Skeletal muscle tissue (tissue), 4 donors: ENCODE measurements around the gene MAGI2. TPM values are rescaled to one million over a fixed set of nuclear protein-coding genes. Genes with fewer than 3 reads are reported as not detected.

Experiments
- H3K27ac ChIP-seq: one replicate; pipeline ENCODE4 v1.7.0; 2013; ENCODE audit warnings: mild to moderate bottlenecking, low read depth, low read length, inconsistent platforms
- H3K27me3 ChIP-seq, 3 donors: one replicate each; pipeline ENCODE4 v1.7.0; 2013; ENCODE audit warnings: low read length in 3 of 3; ENCODE audit not compliant: control insufficient read depth in 3 of 3, insufficient read depth in 3 of 3
- H3K36me3 ChIP-seq, 3 donors: one replicate each; pipeline ENCODE4 v1.7.0; 2013; ENCODE audit warnings: low read length in 3 of 3; ENCODE audit not compliant: control insufficient read depth in 3 of 3, insufficient read depth in 3 of 3
- H3K4me1 ChIP-seq, 3 donors: one replicate each; pipeline ENCODE4 v1.7.0; 2013; ENCODE audit warnings: low read length in 3 of 3, mild to moderate bottlenecking in 3 of 3; ENCODE audit not compliant: control insufficient read depth in 3 of 3, insufficient read depth in 3 of 3
- H3K4me3 ChIP-seq, 3 donors: one replicate each; pipeline ENCODE4 v1.7.0; 2013; ENCODE audit warnings: low read length in 3 of 3
- H3K9ac ChIP-seq, 3 donors: one replicate each; pipeline ENCODE4 v1.7.0; 2013; ENCODE audit warnings: low read length in 3 of 3, mild to moderate bottlenecking in 3 of 3, moderate library complexity in 2 of 3, low read depth in 1 of 3
- H3K9me3 ChIP-seq, 3 donors: one replicate each; pipeline ENCODE4 v1.7.0; 2013; ENCODE audit warnings: low read length in 3 of 3; ENCODE audit not compliant: control insufficient read depth in 3 of 3
- total RNA-seq: library from RNA; depleted of rRNA; stranded (reverse); fragments of >200 nt; gene quantifications from one replicate; pipeline ENCODE4 v1.2.3, GENCODE V29; 2014
- donor health status: Osteomylitis.

MAGI2 gene
- total RNA-seq, 1 donor from 2014 or later = 4.2 TPM

DNA sequence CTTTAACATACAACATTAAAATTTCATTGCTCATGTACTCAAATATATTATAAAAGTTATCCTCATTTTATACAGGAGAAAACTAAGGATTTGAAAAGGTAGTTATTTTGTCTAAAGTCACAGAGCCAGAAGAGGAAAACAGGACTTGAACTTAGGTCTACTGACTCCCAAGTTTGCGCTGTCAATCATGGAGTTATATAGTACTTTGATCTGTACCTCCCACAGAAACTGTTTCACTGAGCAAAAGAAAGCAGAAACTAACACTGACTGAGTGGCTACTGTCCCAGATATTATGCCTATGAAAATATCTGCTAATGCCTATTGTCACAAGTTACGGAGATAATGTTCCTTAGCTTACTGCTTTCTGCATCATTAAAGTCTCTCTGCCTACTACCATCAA, 329.1 kb downstream of the MAGI2 start:
- Histone ChIP-seq H3K9ac (no peak overlapping the region), H3K27me3 (no peaks in the 10 kb centered on the region), H3K36me3 (no peaks in the 10 kb centered on the region), H3K4me1 (no peaks in the 10 kb centered on the region), H3K9me3 (no peaks in the 10 kb centered on the region), H3K27ac (no peak overlapping the region), H3K4me3 (no peak overlapping the region)

GRCh38 chr7:79118143-79118542, 335.3 kb downstream of the MAGI2 start:
- no peaks in the 10 kb centered on the region for H3K4me1 ChIP-seq
- no peaks in the 10 kb centered on the region for H3K27me3 ChIP-seq
- H3K9me3 ChIP-seq = no peaks in the 10 kb centered on the region
- H3K4me3 ChIP-seq = no peak overlapping the region
- no peaks in the 10 kb centered on the region for H3K36me3 ChIP-seq
- H3K9ac ChIP-seq = no peak overlapping the region
- H3K27ac ChIP-seq = no peak overlapping the region

DNA sequence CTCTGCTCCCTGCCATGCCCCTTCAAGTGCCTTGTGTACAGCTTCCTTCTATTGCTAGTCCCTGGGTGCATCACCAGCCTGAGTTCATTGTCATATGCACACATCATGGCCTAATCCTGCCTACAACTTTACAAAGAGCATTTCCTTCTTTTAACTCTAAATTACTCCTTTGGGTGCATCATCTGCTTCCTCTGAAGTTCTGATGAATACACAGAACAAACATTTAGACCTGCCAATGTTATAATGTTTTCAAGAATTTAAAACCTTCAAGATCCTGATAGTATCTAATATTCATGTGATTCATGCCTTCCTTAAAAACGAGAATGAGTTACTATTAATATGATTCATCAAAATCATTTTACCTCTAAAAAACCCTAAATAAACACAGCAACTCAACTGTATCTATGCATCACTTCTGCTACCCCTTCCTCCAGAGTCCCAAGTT, 357.1 kb downstream of the MAGI2 start:
- Histone ChIP-seq H3K4me1 (no peaks in the 10 kb centered on the region), H3K9me3 (no peaks in the 10 kb centered on the region), H3K9ac (no peak overlapping the region)

GRCh38 chr7:79093421-79093820, 360.0 kb downstream of the MAGI2 start:
- no peak overlapping the region for H3K4me3 ChIP-seq
- no peak overlapping the region for H3K9ac ChIP-seq
- no peak overlapping the region for H3K27ac ChIP-seq
- no peaks in the 10 kb centered on the region for H3K9me3 ChIP-seq
- no peaks in the 10 kb centered on the region for H3K27me3 ChIP-seq
- no peaks in the 10 kb centered on the region for H3K4me1 ChIP-seq
- H3K36me3 ChIP-seq = no peaks in the 10 kb centered on the region

More for the DNA sequence above, 357.1 kb downstream of the MAGI2 start:
- no peaks in the 10 kb centered on the region for H3K27me3 ChIP-seq
- H3K27ac ChIP-seq = no peak overlapping the region
- no peaks in the 10 kb centered on the region for H3K36me3 ChIP-seq
- H3K4me3 ChIP-seq = no peak overlapping the region

DNA sequence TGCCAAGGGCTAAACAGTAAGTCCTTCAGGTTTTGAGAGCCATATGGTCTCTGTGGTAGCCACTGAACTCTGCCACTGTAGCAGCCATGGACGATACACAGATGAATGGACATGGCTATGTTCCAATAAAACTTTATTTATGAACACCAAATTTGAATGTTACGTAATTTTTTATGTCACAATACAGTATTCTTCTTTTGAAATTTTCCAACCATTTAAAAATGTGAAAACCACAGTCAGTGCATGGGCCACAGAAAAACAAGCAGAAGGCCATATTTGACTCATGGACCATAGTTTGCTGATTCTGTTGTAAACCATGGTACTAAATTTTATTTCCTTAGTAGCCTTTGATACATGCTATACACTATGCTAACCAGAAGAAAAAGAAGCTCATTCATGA, 361.8 kb downstream of the MAGI2 start:
- H3K27me3 ChIP-seq = no peaks in the 10 kb centered on the region
- no peak overlapping the region for H3K4me3 ChIP-seq
- no peaks in the 10 kb centered on the region for H3K9me3 ChIP-seq
- H3K27ac ChIP-seq = no peak overlapping the region
- H3K4me1 ChIP-seq = no peaks in the 10 kb centered on the region
- no peaks in the 10 kb centered on the region for H3K36me3 ChIP-seq
- H3K9ac ChIP-seq = no peak overlapping the region

GRCh38 chr7:79091011-79091410, 362.5 kb downstream of the MAGI2 start:
- Histone ChIP-seq H3K9me3 (no peaks in the 10 kb centered on the region), H3K4me1 (no peaks in the 10 kb centered on the region), H3K9ac (no peak overlapping the region), H3K36me3 (no peaks in the 10 kb centered on the region), H3K4me3 (no peak overlapping the region), H3K27me3 (no peaks in the 10 kb centered on the region), H3K27ac (no peak overlapping the region)

DNA sequence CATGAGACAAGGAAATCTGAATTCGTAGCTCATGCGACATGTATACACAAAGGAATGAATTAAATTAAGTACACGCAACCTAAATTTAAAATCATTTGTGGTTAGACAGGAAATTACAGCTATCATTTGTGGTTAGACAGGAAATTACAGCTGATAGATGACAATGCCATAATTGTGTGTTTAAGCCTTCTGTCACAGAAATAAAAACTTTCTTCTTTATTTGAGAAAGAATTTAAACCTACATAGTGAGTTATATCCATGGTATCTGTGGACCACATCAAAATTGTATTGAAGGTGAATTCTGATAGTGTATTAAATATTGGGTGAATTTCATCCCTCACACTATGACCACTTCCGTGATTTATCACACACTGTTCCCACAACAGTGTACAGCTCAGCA, 362.9 kb downstream of the MAGI2 start:
- Histone ChIP-seq H3K27me3 (no peaks in the 10 kb centered on the region), H3K36me3 (no peaks in the 10 kb centered on the region), H3K9ac (no peak overlapping the region), H3K27ac (no peak overlapping the region), H3K9me3 (no peaks in the 10 kb centered on the region), H3K4me3 (no peak overlapping the region), H3K4me1 (no peaks in the 10 kb centered on the region)

DNA sequence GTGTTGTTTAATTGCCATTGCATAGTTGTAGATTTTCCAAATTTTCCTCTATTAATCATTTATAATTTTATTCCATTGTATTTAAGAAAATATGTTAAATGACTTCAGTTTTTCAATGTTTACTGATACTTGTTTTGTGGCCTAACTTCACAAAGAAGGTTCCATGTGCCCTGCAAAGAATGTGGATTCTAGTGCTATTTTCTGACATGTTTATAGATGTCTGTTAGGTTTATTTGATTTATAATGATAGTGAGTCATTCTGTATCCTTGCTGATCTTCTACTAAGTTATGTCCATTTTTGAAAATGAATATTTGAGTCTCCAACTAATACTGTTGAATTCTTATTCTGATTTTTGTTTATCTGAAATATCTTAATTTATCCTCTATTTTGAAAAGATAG, 369.0 kb downstream of the MAGI2 start:
- Histone ChIP-seq H3K36me3 (no peaks in the 10 kb centered on the region), H3K27me3 (no peaks in the 10 kb centered on the region), H3K9me3 (no peaks in the 10 kb centered on the region), H3K4me1 (no peaks in the 10 kb centered on the region), H3K4me3 (no peak overlapping the region), H3K9ac (no peak overlapping the region), H3K27ac (no peak overlapping the region)

GRCh38 chr7:79079919-79080554, 373.4 kb downstream of the MAGI2 start:
- H3K27me3 ChIP-seq = no peaks in the 10 kb centered on the region
- H3K36me3 ChIP-seq = no peaks in the 10 kb centered on the region
- H3K4me3 ChIP-seq = no peak overlapping the region
- H3K9me3 ChIP-seq = no peaks in the 10 kb centered on the region
- no peak overlapping the region for H3K9ac ChIP-seq
- no peaks in the 10 kb centered on the region for H3K4me1 ChIP-seq
- H3K27ac ChIP-seq = no peak overlapping the region

DNA sequence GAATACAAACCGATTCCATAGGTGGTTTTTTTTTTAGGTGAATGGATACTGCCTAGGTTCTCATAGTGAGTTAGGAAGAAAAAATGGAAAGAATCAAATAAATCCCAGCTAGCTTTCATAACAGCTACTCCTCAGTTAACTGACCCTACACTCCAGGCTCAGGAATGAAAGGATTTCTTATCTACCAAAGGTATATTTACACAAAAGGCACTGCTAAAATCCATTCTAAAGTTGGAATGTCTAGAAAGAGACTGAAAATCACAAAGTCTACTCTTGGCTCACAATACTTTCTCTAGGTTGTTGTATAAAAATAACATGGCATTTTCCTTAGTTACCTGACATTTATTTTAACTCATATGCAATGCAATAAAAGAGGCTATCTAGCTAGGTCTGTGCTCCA, 375.2 kb downstream of the MAGI2 start:
- H3K27ac ChIP-seq = no peak overlapping the region

More for the DNA sequence above, 375.2 kb downstream of the MAGI2 start:
- Histone ChIP-seq H3K9me3 (no peaks in the 10 kb centered on the region), H3K9ac (no peak overlapping the region), H3K36me3 (no peaks in the 10 kb centered on the region), H3K4me3 (no peak overlapping the region), H3K4me1 (no peaks in the 10 kb centered on the region), H3K27me3 (no peaks in the 10 kb centered on the region)
